Subcutaneous abdominal adipose tissue (tissue), 5 donors: Measurements from ENCODE around the gene BRIP1.
A peak's percentile ranks its signal among the peaks of the same experiment; 100 is the strongest.

ENCODE experiments used
- H3K27ac ChIP-seq: one replicate; pipeline ENCODE4 v1.7.0; 2013; ENCODE audit warnings: low read depth, mild to moderate bottlenecking, inconsistent platforms, low read length, moderate library complexity
- H3K27me3 ChIP-seq, 5 donors: one replicate each; pipeline ENCODE4 v1.7.0; 2013; ENCODE audit warnings: low read length in 5 of 5, inconsistent platforms in 1 of 5; ENCODE audit not compliant: control insufficient read depth in 5 of 5, insufficient read depth in 4 of 5
- H3K36me3 ChIP-seq, 5 donors: one replicate each; pipeline ENCODE4 v1.7.0; 2013; ENCODE audit warnings: low read length in 5 of 5; ENCODE audit not compliant: control insufficient read depth in 5 of 5, insufficient read depth in 5 of 5
- H3K4me1 ChIP-seq, 5 donors: one replicate each; pipeline ENCODE4 v1.7.0; 2013; ENCODE audit warnings: low read length in 5 of 5, mild to moderate bottlenecking in 3 of 5, moderate library complexity in 1 of 5; ENCODE audit not compliant: control insufficient read depth in 5 of 5, insufficient read depth in 5 of 5
- H3K4me3 ChIP-seq, 5 donors: one replicate each; pipeline ENCODE4 v1.7.0; 2013; ENCODE audit warnings: low read length in 5 of 5, low read depth in 1 of 5
- H3K9ac ChIP-seq, 5 donors: one replicate each; pipeline ENCODE4 v1.7.0; 2013; ENCODE audit warnings: low read length in 5 of 5, mild to moderate bottlenecking in 4 of 5, moderate library complexity in 3 of 5
- H3K9me3 ChIP-seq, 5 donors: one replicate each; pipeline ENCODE4 v1.7.0; 2013; ENCODE audit warnings: low read length in 5 of 5; ENCODE audit not compliant: control insufficient read depth in 5 of 5
- donor health status: healthy.
- donor health status: healthy.
- donor health status: healthy.
- donor health status: healthy.
- donor health status: healthy.

Gene BRIP1

GRCh38 chr17:61701978-61702377 lies 161.3 kb downstream of the BRIP1 start:
- H3K27me3 ChIP-seq: no peaks in the 10 kb centered on the region
- no peak overlapping the region for H3K9ac ChIP-seq
- H3K9me3 ChIP-seq: peaks cover 9 to 48% (median 40%) of the 10 kb centered on the region in 5 donors

GRCh38 chr17:61701334-61701733 lies 162.0 kb downstream of the BRIP1 start:
- no peaks in the 10 kb centered on the region for H3K27me3 ChIP-seq
- H3K4me3 ChIP-seq: peak overlapping the region in 1 of 5 donors; percentile 4
- no peaks in the 10 kb centered on the region for H3K4me1 ChIP-seq
- no peak overlapping the region for H3K27ac ChIP-seq
- peaks cover 9 to 48% (median 40%) of the 10 kb centered on the region in 5 donors for H3K9me3 ChIP-seq
- no peak overlapping the region for H3K9ac ChIP-seq
- H3K36me3 ChIP-seq: no peaks in the 10 kb centered on the region

More at GRCh38 chr17:61701978-61702377, 161.3 kb downstream of the BRIP1 start:
- no peak overlapping the region for H3K27ac ChIP-seq
- H3K4me3 ChIP-seq: peak overlapping the region in 1 of 5 donors; percentile 4
- no peaks in the 10 kb centered on the region for H3K4me1 ChIP-seq
- H3K36me3 ChIP-seq: no peaks in the 10 kb centered on the region

- Histone ChIP-seq H3K9me3 (peaks cover 9 to 48% (median 40%) of the 10 kb centered on the region in 5 donors), H3K27ac (no peak overlapping the region), H3K4me3 (no peak overlapping the region), H3K27me3 (no peaks in the 10 kb centered on the region), H3K36me3 (no peaks in the 10 kb centered on the region), H3K4me1 (no peaks in the 10 kb centered on the region), H3K9ac (no peak overlapping the region)
These were observed 163.1 kb downstream of the BRIP1 start for GRCh38 chr17:61700252-61700651.

GRCh38 chr17:61699694-61700093 lies 163.6 kb downstream of the BRIP1 start:
- Histone ChIP-seq H3K36me3 (no peaks in the 10 kb centered on the region), H3K27ac (no peak overlapping the region), H3K9ac (no peak overlapping the region), H3K4me3 (peak overlapping the region in 1 of 5 donors; percentile 12), H3K27me3 (no peaks in the 10 kb centered on the region), H3K9me3 (peaks cover 9 to 48% (median 40%) of the 10 kb centered on the region in 5 donors), H3K4me1 (no peaks in the 10 kb centered on the region)

GRCh38 chr17:61699032-61699431 lies 164.3 kb downstream of the BRIP1 start:
- H3K4me1 ChIP-seq: no peaks in the 10 kb centered on the region
- H3K27ac ChIP-seq: no peak overlapping the region
- no peaks in the 10 kb centered on the region for H3K36me3 ChIP-seq
- no peak overlapping the region for H3K4me3 ChIP-seq
- peaks cover 9 to 48% (median 40%) of the 10 kb centered on the region in 5 donors for H3K9me3 ChIP-seq
- no peaks in the 10 kb centered on the region for H3K27me3 ChIP-seq
- no peak overlapping the region for H3K9ac ChIP-seq

GRCh38 chr17:61698244-61698643 lies 165.1 kb downstream of the BRIP1 start:
- no peaks in the 10 kb centered on the region for H3K27me3 ChIP-seq
- no peak overlapping the region for H3K9ac ChIP-seq
- H3K27ac ChIP-seq: no peak overlapping the region
- no peak overlapping the region for H3K4me3 ChIP-seq
- H3K4me1 ChIP-seq: no peaks in the 10 kb centered on the region
- no peaks in the 10 kb centered on the region for H3K36me3 ChIP-seq
- H3K9me3 ChIP-seq: peaks cover 9 to 48% (median 40%) of the 10 kb centered on the region in 5 donors

GRCh38 chr17:61695779-61696337 lies 167.5 kb downstream of the BRIP1 start:
- H3K9me3 ChIP-seq: peaks cover 9 to 29% (median 25%) of the 10 kb centered on the region in 5 donors
- no peaks in the 10 kb centered on the region for H3K27me3 ChIP-seq
- no peak overlapping the region for H3K9ac ChIP-seq
- H3K36me3 ChIP-seq: no peaks in the 10 kb centered on the region
- H3K4me3 ChIP-seq: no peak overlapping the region
- H3K4me1 ChIP-seq: no peaks in the 10 kb centered on the region
- H3K27ac ChIP-seq: no peak overlapping the region

DNA sequence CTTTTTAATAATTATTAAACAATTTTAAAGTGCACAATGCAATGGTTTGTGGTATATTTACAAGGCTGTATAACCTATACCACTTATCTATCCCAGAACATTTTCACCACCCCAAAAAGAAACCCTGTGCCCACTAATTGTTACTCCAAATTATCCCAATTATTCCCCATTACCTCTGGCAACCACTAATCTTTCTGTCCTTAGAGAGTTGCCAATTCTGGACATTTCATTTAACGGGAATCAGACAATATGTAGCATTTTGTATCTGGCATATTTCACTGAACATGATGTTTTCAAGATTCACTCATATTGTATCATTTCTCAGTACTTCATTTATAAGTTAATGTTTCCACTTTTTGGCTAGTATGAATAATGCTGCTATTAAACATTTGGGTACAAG lies 169.2 kb downstream of the BRIP1 start:
- Histone ChIP-seq H3K9me3 (peaks cover under 1 to 13% (median 9%) of the 10 kb centered on the region in 5 donors), H3K4me1 (no peaks in the 10 kb centered on the region), H3K27ac (no peak overlapping the region), H3K4me3 (no peak overlapping the region), H3K36me3 (no peaks in the 10 kb centered on the region), H3K27me3 (no peaks in the 10 kb centered on the region), H3K9ac (no peak overlapping the region)

- H3K9ac ChIP-seq: no peak overlapping the region
- no peak overlapping the region for H3K4me3 ChIP-seq
- H3K27me3 ChIP-seq: no peaks in the 10 kb centered on the region
- no peaks in the 10 kb centered on the region for H3K4me1 ChIP-seq
- no peaks in the 10 kb centered on the region for H3K9me3 ChIP-seq
- no peak overlapping the region for H3K27ac ChIP-seq
- H3K36me3 ChIP-seq: no peaks in the 10 kb centered on the region
These were observed 173.6 kb downstream of the BRIP1 start for GRCh38 chr17:61689610-61690180.

GRCh38 chr17:61687769-61688168 lies 175.6 kb downstream of the BRIP1 start:
- no peak overlapping the region for H3K9ac ChIP-seq
- H3K36me3 ChIP-seq: no peaks in the 10 kb centered on the region

More at GRCh38 chr17:61687769-61688168, 175.6 kb downstream of the BRIP1 start:
- Histone ChIP-seq H3K27me3 (no peaks in the 10 kb centered on the region), H3K9me3 (no peaks in the 10 kb centered on the region), H3K27ac (no peak overlapping the region), H3K4me3 (no peak overlapping the region), H3K4me1 (no peaks in the 10 kb centered on the region)
